ENCODE data around the gene FNDC3B.
A peak's percentile ranks its signal among the peaks of the same experiment; 100 is the strongest.

FNDC3B gene

DNA sequence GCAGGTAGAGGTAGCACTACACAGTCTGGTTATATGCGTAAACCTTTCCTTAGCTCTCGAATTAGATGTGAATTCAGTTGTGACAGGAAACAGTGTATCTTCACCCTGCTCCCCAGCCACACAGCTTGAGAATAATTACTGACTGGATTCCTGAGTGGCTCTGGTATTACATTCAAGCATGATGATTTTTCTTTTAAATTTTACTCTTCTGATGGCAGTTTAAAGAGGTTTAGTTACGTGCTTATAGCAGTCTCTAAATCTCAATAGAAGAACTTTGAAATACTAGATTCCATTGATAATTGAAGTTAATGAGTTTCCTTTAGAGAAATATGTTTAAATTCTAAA, 98.8 kb downstream of the FNDC3B start:
- DNase-seq = no peak

DNA sequence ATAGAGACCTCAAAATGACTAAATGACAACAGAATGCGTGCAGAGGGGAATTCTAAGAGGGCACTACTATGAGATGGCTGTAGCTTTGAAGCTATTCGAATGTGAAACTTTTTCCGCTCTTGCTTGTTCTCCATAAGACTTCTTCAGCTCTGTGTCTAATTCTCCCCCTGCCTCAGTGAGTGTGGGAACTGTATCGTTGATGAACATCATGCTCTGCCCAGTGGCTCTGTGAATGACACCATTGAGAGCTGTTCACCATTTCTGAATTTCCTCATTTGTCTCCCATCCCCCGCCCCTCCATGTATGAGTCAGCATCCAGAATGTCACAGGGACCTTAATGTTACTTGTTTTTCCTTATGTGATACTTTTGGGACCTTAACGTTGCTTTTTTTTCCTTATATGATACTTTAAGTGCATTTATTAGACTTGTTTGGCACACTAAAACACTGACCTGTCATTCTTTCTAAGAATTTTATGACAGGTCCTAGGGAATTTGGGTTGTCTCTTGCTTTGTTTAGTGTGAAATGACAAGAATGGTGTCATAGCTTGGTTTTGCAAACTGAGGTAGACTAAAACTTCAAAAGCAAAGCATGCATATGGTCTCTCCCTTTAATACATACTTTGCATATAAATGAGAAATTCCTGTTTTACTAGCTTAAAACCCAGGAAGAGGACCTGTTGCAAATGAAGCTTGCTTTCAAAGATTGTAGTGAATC, 99.6 kb downstream of the FNDC3B start:
- peak; percentile 79 to 90 (median 86) for DNase-seq

DNA sequence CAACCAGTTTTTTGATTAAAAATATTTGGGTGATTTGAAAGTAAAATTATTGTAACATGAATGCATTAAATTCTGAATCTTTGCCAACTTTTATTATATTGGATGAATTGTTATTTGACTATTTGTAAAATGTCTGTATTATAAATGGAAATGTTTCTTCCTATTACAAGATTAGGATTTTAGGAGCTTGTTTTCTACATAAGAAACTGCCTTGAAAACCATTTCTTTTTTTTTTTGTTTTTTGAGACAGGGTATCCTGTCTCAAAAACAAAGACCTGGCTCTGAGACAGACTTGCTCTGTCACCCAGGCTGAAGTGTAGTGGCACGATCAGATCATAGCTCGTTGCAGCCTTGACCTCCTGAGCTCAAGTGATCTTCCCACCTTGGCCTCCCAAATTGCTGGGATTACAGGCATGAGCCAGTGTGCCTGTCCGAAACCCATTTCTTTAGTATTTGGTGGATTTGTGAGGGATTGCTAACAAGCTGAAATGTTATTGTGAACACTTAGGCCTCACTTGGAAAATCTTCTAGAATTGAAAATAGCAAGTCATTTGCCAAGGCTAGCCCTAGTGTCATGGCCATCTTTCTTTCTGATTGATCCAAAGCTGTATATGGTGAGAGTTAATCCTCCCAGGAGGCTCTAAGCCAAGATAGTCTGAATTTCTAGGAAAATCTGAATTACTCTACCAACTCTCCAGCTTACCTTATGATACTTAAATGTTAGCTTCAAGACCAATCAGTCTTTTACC, 100.3 kb downstream of the FNDC3B start:
- DNase-seq = no peak

DNA sequence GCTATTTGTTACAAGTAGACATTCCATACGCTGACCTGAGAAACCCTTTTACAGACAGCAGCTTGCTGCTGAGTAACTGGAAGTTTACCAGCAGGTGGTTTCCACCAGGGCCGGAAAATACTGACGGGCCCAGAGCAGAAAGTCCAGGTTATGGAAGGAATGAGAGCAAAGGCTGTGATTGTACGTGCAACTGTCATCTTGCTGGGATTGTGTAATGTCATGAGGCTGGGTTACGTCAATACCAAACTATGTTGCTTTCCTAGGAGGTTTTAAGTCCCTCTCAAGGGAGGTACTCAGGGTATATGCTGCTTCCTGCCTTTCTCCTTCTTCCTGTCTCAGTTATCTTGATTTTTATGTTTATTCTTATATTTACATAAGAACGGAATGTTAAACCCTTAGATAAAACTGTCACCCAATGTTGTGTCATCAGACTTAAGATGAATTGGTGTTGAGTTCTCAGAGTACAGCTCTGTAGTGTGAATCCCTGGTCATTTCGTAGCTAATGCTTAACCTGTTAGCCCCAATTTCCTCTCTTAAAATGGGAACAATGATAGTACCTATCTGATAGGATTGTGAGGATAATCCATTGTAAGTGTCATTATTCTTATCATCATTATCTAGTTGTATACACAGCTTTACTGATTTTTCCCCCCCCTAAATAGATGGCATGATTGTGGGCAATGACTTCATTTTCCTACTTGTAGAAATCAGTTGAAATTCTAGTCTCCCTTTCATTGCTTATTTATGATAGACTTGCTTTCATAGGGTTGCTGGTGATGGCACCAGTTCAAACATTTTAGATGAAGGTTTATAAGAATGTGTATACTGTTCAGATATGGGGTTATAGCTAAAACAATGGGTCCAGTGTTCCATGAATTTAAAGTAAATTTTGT, 101.4 kb downstream of the FNDC3B start:
- DNase-seq = peak; percentile 76 to 87 (median 78)

DNA sequence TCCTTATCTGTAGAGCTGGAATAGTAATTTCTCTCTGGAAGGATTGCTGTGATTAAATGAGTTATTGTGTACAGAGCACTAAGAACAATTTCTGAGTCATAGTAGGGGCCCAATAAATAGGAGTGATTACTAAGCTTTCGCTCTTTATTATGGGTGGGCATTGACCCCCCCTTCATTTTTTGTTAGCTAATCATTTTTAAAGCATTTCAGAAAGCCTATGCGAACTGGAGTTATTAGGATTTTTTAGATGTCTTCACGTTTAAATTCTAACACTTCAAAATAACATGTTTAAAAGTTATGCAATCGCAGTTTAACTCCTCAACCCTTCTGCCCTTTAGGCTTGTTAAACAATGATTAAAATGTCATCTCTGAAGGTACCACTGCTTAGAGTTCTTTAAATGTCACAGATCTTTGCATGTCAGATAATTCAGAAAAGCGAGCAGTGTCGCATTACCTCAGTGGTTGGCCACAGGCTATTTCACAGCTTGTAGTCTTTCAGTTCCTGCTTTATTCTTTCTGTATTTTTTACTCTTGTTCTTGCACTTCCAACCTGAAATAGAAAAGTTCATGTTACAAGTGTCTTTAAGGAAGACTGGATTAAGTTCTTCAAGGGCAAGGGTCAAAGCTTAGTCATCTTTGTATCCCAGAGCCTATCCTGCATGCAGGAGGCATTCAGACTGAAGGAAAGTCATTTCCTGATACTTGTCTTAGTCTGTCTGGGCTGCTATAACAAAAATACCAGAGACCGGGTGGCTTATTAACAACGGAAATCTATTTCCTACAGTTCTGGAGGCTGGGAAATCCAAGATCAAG, 102.9 kb downstream of the FNDC3B start:
- peak; percentile 23 to 60 (median 45) for DNase-seq

DNA sequence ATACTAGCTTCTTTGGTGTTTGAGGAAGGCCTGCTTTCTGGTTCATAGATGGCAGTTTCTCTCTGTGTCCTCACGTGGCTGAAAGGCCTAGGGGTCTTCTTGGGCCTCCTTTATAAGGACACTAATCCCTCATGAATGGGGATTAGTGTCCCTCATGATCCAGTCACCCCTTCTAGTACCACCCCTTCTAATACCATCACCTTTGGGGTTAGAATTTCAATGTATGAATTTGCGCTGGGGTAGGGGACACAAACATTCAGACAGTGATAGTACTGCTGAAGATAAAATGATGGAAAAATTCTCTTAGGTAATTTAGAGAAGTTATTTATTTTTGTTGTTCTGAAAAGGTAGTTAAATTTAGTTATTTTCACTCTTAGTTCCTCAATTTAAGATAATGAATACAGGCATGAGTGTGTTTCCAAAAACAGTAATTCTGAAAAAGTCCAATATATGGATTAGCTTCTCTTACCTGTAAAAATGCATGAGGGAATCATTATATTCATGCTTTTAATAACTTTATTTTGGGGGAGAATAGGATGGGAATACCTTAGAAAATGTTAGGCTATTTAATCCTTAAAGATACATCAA, 103.6 kb downstream of the FNDC3B start:
- DNase-seq = no peak

DNA sequence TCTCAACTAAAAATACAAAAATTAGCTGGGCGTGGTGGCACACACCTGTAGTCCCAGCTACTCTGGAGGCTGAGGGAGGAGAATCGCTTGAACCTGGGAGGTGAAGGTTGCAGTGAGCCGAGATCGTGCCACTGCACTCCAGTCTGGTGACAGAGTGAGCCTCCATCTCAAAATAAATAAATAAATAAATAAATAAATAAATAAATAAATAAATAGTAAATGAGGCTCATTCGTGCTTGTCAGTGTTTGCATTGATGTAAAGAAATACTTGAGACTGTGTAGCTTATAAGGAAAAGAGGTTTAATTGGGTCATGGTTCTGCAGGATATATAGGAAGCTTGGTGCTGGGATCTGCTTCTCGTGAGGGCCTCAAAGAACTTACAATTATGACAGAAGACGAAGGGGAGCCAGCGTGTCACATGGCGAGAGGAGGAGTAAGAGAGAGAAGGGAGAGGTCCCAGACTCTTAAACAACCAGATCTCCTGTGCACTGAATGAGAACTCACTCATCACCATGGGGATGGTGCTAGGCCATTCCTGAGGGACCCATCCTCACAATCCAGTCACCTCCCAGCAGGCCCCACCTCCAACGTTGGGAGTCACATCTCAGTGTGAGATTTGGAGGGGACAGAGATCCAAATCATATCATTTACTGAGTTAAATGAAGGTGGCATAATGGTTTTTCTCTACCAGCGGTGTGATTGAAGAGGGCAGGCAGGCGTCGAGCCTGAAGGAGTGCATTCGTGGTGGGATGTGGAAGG, 104.5 kb downstream of the FNDC3B start:
- DNase-seq = no peak

DNA sequence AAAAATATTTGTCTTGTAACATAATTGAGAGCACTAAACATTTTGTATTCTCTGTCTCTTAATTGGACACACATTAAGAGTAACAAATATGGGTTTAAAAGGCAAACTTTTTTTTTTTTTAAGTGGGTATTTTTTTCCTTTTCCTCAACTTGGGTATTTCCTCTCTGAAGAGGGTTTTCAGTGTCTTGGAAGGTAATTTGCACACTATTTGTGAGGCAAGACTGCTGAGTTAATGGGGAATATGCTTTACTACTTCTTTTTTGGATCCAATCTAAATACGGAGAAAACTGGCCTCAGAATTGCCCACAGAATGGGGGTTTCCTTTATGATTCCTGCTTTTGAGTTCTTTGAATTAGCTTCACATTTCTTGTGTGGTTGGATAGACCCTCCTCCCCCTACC, 105.2 kb downstream of the FNDC3B start:
- DNase-seq = peak in 2 of 4 experiments; percentile 27 to 37

DNA sequence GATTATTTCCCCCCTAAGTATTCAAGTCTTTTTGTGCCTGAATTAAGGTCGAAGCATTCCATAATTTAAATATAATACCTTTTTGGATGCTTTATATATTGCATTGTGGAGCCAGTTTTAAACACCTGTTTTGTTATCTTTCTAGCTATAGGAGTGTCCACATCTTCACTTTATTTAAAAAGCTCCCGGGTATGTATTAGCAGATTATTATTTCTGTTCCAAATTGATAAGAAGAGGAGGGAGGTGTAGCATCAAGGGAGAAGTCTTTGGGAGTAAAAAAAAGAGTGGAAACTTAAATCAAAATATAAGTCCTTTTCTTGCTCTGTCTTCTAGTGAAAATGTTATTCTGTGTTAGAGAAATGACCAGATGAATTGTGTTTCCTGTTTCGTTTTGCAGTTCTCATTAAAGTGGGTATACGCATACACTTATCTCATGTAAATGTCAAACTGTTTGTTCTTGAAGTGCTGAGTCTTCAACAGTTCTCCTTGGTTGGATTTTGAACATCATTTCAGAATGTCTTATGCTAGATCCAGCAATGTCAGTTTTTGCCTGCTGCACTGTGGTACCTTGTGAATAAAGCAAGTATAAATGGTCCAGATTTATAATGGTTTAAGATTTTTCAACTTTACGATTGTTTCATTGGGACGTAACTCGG, 105.8 kb downstream of the FNDC3B start:
- DNase-seq = peak in 2 of 4 experiments; percentile 61

DNA sequence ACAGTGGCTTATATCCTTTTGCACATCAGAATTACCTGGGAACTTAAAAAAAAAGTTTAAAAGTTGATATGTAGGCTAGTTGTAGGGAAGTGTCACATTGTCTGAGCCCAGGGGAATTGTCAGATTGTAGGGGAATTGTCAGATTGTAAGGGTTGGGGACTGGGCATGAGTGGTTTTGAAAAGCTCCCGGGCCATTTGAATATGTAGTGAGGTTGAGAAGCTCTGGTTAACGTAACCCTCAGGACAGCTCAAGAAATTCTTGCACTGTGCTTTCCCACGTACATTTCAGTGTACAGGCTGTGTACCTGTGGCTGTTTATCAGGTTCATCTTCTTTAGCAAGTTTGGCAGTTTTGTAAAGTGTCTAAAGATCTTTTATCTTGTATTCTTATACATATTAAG, 107.0 kb downstream of the FNDC3B start:
- DNase-seq = no peak

DNA sequence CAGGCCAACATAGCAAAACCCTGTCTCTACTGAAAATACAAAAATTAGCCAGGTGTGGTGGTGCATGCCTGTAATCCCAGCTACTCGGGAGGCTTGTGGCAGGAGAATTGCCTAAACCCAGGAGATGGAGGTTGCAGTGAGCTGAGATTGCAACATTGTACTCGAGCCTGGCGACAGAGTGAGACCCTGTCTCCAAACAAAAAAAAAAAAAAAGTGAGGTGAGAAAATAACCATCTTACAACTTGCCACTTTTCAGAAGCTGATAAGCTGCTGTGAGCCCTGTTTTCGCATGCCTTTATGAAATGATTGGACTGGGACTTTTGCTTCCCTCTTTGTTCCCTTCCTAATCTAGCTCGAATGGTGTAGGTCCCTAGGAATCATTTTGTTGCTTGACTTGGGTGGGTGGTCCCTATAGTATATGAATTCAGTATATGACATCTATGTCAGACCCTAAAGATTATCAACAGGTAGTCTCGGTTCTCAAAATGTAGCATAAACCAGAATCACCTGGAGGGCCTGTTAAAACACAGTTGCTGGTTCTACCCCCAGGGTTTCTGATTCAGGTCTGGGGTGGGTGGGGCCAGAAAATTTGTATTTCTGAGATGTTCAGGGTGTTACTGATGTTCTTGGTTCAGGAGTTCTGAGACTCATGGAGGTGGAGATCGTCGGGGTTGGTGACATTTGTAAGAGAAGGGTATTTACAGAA, 107.9 kb downstream of the FNDC3B start:
- DNase-seq = no peak

DNA sequence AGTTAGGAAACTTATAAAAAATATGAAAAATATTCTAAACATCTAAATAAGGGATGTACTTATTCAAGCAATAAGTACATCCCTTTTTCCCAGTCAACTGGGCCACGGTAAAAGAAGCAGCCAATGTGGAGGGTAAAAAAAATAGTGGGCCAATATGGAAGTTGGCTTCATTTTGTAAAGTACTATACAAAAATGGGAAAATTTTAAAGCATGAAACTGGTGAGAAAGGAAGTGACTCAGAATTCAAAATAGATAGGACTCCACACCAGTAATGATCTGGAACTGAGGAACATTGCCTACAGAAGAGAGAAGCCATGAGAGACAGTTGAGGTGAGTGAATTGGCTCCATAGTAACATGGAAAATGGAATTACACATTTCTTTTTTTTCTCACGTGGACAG, 108.9 kb downstream of the FNDC3B start:
- peak in 3 of 4 experiments; percentile 36 to 74 (median 66) for DNase-seq

DNA sequence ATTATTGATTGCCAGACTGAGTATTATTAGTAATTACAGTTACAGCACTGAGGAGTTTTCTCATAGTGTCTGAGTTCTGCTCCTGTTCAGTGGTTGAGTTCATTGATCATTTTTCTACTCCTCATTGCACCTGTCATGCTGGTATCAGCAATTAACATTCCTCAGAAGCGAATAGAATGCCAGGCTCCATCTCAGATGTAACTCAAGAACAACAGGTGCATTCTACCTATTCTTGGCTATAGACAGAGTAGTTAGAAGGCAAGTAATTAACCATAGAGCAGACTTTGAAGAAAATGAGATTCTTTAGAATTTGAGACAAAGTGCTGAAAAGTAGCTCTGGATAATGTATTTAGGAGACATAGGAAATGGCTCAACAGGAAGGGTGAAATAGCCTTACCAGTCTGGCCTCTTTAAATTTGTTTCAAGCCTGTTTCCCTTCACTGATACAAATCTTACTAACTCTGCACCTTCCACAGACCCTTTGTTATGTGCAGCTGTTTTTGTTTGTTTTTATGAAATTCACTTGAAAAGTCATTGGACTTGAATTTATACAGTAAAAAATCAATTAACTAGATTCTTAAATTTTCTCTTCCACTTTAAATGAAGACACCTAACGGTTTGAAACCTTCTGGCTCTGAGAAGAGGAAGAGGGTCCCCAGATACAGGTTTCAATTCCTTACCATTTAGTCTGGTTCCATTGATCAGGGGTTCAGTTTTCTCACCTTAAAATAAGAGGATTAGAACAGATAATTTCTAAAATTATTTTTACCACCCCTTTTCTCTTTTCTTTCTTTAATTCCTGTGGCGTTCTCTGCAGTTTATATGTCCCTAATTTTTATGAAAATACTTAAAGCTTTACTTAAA, 109.6 kb downstream of the FNDC3B start:
- no peak for DNase-seq

DNA sequence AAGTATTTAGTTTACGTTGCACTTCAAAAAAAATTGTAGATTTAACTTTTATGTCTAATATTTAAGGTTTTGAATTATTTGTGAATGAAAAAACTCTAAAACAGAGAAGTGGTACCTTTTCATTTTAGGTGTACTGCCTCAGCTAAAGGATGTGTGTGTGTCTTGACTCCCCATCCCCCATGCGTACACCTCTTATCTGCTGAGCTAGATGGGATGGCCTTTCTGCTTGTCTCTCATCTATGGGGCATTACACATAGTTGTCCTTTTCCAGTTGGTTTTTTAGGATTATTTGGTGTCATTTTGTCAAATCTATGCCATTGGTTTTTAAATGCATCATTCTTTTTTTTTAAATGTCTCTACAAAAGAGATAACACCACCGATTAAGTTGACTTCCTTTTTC, 110.9 kb downstream of the FNDC3B start:
- DNase-seq = no peak

DNA sequence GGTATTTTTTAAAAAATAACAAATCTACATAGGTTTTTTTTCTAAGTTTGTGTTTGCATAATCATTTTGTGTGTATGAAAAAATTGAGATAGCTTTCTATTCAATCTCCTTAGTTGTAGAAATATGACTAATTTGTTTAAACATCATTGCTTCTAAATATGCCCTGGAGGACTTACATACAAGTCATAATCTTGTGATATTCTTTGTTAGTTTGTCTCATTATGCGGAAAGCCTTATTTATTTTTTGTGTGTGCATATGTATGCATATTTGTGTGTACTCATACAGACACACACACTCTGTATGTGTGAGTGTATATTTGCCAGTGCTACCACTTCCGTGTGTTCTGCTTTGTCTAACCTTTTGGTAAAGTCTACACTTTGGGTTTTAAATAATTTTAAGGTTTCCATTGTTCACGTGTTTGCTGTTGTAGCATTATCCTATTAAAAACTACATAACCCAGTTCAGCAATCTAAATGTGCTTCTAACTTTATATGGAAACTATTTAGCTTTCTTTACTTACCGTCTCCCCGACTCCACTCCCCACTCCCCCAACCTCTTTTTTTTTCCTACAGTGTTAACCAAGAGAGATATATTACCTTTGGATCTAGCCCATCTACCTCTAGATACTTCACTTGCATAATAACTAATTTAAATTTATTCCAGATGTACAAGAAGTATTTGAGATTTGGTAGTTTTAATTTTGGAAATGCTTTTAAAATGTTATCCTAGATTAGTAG, 111.7 kb downstream of the FNDC3B start:
- DNase-seq = no peak

DNA sequence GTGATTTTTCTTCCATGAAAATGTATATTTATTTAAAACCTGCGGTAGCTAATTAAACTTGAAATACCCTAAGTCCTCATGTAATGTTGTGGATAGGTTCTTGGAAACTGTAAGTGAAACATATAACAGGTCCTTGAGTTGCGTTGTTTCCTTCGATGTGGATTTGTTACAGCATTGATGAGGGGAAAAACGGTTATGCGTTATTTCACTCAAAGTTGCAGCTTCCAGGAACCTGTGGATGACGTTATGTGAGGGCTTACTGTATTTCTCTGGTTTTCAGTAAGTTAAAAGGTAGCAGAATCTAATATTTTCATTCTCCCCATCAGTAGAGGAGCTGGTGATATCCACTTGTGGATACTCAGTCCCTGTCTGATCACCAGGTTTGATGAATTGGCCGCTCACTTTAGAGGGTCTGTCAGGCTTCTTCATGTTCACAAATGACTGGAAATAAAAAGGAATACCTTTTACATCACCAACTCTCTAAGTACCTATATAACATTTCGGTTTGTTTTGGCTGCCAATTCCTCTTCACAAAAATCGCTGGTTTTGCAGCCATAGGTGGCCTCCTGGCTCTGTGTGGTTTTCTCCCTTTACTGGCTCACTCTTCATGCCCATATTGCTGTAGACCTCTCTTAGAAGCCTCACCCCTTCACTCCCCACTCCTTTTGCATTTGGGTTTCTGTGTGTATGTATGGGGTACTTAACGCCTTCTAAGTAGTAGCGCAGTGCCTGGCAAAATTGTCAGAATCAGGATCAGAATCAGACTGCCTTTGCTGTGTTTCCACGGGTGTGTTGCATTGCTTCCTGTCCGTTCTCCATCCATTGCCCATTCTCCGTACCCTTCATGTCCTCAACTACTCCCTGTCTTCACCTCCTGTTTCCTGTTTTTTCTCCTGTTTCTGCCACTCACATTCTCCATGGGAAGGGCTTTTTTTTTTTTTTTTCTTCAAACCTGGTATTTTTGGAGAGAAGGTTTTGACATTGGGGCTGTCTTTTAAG, 112.6 kb downstream of the FNDC3B start:
- DNase-seq = no peak

DNA sequence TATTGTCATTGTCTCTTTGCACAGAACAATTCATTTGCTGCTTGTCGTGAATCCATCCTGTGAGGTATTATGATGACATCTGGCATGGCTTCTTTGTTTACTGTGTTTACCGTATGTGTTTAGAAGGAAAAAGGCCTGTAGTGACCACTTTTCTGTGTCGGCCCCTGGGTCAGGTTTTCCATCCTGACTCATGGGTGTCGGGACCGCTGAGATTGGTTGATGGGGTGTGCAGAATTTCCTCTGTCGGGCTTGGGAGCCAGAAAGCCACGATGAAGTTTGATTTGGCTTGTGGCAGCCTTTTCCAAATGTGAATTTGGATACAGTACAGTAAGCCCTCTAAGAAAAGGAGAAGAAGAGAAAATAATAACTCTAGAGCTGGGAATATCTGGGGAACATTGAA, 113.5 kb downstream of the FNDC3B start:
- DNase-seq = peak in 2 of 4 experiments; percentile 22 to 39

All from suppressor macrophage (primary cell).